Endothelial cell of umbilical vein (primary cell): ENCODE data around the gene MAP3K4.

ENCODE experiments used
- CTCF ChIP-seq, 2 donors: IDR thresholded peaks; 1 replicate in 1 of 2; 2 replicates in 1 of 2; pipeline ENCODE4 v1.5.1; 2011; ENCODE audit warnings: low read length in 2 of 2, mild to moderate bottlenecking in 2 of 2, moderate library complexity in 2 of 2, control low read depth in 1 of 2, inconsistent platforms in 1 of 2, low read depth in 1 of 2; ENCODE audit not compliant: insufficient read depth in 1 of 2; ENCODE audit errors: extremely low read depth in 1 of 2
- EZH2 ChIP-seq: IDR thresholded peaks from 2 replicates; pipeline ENCODE4 v1.6.1; 2012; ENCODE audit warnings: borderline replicate concordance, low read depth, mild to moderate bottlenecking, moderate library complexity, low read length, inconsistent platforms; ENCODE audit not compliant: severe bottlenecking
- FOS ChIP-seq: IDR thresholded peaks from 2 replicates; pipeline ENCODE4 v1.6.1; 2011; ENCODE audit warnings: mild to moderate bottlenecking, low read length, moderate library complexity, borderline replicate concordance; ENCODE audit not compliant: insufficient read depth
- POLR2A ChIP-seq: IDR thresholded peaks from 2 replicates; pipeline ENCODE4 v1.6.1; 2012; ENCODE audit warnings: low read depth, mild to moderate bottlenecking, control low read depth, low read length

DNA sequence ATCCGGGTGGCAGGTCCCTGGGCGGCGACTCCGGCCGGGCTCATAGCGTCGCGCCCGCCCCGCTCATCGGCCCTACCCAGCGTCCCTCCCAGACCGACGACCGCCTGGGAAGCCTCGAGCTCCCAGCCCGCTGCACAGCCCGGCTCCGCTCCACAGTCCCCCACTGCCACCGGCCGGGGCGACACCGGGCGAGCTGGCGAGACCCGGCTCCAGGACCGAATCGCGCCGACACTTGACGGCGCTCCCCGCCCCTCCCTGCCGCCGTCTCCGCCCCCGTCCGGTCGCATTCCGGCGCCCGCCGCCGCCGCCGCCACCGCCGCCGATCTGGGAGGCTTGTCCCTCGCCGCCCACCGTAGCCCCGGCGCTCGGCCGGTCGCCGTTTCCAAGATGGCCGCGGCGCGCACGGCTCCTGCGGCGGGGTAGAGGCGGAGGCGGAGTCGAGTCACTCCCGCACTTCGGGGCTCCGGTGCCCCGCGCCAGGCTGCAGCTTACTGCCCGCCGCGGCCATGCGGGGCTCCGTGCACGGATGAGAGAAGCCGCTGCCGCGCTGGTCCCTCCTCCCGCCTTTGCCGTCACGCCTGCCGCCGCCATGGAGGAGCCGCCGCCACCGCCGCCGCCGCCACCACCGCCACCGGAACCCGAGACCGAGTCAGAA lies at the start of gene MAP3K4:
- no peak for TF ChIP-seq FOS
- TF ChIP-seq CTCF (IDR thresholded peaks at IDR 0.05; ENCODE audit: extremely low read depth in 1 of 2, insufficient read depth in 1 of 2, low read depth in 1 of 2, low read length in 2 of 2): no peak
- TF ChIP-seq POLR2A: peak; percentile 47
- TF ChIP-seq EZH2: no peak
